ENCODE results near the gene IL17RC.

DNA sequence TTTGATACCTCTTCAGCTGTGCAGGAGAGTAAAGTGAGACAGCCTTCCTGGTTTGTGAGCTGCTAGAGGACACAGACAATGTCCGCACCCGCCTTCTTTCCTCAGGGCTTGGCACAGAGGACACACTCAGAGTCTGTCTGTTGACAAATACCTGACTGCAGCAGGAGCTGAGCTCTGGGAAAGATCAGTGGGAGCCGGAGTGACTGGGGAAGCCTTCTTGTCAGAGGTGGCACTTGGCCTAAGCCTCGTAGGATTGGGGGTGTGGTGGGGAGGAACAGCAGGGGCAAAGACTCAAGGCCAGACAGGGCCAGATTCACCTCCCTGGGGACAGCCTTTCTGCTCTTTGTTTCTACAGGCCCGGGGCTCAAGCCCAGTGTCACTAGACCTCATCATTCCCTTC is 3.3 kb upstream of the IL17RC start:
- TF ChIP-seq, protein P1, sequence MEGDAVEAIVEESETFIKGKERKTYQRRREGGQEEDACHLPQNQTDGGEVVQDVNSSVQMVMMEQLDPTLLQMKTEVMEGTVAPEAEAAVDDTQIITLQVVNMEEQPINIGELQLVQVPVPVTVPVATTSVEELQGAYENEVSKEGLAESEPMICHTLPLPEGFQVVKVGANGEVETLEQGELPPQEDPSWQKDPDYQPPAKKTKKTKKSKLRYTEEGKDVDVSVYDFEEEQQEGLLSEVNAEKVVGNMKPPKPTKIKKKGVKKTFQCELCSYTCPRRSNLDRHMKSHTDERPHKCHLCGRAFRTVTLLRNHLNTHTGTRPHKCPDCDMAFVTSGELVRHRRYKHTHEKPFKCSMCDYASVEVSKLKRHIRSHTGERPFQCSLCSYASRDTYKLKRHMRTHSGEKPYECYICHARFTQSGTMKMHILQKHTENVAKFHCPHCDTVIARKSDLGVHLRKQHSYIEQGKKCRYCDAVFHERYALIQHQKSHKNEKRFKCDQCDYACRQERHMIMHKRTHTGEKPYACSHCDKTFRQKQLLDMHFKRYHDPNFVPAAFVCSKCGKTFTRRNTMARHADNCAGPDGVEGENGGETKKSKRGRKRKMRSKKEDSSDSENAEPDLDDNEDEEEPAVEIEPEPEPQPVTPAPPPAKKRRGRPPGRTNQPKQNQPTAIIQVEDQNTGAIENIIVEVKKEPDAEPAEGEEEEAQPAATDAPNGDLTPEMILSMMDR (IDR thresholded peaks at IDR 0.05): no peak
- TF ChIP-seq EZH2 (IDR thresholded peaks at IDR 0.05): no peak
- no peak for TF ChIP-seq EZH2phosphoT487 (IDR thresholded peaks at IDR 0.05)
